NCI-H1417 (cell line): ENCODE data around the gene NEK11.
"Not testable (repeated sequence)": the region's sequence is repeated elsewhere in the genome, so short reads cannot be mapped to it uniquely, and the experiment has no call there.

Experiments used
- DNase-seq, 3 experiments: peaks; one replicate each; lab custom pipeline; 2025; lab: John Stamatoyannopoulos, UW

The NEK11 gene

GRCh38 chr3:131357275-131357674 lies 330.6 kb downstream of the NEK11 start:
- DNase-seq = no peak

DNA sequence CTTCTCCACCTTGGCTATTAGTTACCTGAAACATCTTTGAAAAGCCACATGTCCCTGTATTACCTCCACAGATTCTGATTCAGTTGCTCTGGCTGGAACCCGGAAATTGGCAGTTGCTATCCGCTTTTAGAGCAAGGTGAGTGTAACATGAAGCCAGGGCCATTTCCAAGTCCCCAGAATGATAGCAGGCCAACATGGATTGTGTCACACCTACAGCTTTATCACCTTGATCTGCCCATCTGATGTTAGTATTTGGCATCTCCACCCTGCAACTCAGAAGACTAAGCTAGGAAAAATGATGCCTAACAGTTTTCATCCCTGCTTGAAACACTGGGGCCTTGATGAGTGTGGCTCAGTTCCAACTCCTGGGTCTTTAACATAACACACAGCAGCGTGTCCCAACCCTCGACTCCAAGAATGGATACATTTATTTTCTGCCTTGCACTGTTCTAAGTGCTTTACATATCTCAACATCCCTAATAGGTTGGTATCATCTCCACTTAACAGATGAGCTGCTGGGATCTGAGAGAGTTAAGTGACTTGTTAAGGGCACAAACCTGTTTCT lies 333.6 kb downstream of the NEK11 start:
- no peak for DNase-seq

DNA sequence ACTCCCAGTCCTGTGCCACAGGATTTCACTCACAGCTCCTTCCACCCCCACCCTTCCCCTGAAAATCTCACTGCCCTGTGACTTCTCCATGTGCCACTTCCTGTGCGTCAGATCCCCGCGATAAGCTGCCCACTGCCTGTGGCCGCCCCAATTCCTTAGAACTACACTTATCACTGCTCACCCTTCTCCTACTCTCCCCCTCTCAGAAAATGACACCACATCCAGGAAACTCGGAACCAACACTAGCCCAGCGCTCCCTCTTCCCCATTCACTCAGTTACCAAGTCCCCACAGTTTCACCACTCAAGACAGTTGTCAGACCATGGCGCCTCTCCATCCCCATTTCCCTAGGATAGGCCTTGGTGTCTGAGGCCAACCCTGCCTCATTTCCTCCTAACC lies 334.4 kb downstream of the NEK11 start:
- DNase-seq = not testable (repeated sequence)

DNA sequence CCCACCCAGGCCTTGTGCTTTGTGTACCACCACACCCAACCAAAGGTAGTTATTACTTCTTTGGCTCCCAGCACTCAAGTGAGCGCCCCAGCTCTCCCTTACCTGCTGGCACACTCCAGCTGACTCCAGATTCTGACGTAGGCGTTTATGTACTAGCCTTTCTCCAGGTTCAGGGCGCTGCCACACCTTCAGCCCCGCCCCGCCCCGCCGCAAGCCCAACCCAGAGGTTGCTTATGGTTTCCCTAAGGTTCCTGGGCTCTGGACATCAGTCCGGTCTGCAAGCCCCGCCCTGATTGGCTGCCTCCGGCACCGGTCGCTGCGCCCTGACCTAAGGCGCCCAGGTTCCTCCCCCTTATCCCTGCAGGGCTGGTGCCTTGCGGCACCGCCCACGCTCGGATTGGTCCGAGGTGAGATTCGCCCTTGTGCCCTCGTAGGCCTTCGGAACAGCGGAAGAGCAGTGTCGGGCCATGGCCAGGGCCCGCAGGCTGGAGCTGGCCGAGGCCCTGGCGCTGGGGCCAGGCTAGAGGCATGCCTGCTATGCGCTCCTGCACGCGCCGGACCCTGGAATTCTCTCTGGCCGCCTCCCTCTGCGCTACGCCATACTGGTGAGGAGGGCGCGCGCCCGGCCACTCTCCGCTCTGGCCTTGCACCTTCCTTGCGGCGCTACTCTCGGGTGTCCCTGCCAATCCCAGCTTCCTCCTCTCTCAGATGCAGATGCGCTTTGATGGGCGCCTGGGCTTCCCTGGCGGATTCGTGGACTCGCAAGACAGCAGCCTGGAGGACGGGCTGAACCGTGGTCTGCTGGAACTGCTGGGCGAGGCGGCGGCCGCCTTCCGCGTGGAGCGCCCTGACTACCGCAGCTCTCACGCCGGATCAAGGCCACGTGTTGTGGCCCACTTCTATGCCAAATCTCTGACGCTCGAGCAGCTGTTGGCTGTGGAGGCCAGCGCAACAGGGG lies 335.1 kb downstream of the NEK11 start:
- peak; percentile 49 to 89 (median 88) for DNase-seq

DNA sequence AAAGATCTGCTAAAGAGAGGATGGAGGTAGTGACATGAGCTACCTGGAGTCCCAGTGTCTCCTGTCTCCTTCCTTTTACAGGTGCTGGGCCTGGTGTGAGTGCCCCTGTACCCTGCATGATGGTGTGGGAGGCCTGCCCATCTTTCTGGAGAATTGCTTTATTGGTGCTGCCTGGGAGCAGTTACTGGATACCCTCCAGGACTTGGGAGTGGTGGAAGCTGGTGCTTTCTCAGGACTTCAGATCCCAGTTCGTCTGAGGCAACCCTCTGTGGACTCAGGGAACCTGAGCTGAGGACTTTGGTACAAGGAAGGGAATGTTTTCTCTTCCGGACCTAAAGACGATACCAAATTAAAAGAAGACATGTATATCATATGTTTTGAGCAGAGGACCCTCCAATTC lies 336.6 kb downstream of the NEK11 start:
- DNase-seq = no peak

GRCh38 chr3:131370935-131371687 lies 344.4 kb downstream of the NEK11 start:
- no peak for DNase-seq

GRCh38 chr3:131371688-131372066 lies 345.0 kb downstream of the NEK11 start:
- no peak for DNase-seq

GRCh38 chr3:131374741-131375140 lies 348.1 kb downstream of the NEK11 start:
- no peak for DNase-seq

GRCh38 chr3:131380821-131381444 lies 354.3 kb downstream of the NEK11 start:
- not testable (repeated sequence) for DNase-seq

GRCh38 chr3:131381445-131382291 lies 355.0 kb downstream of the NEK11 start, which contains the start of gene NUDT16:
Gene NUDT16, plus strand, starts transcription at chr3:131381774. Its CDS starts 31 bp downstream, at chr3:131381805.
- DNase-seq = peak; percentile 97 to 99 (median 98)

DNA sequence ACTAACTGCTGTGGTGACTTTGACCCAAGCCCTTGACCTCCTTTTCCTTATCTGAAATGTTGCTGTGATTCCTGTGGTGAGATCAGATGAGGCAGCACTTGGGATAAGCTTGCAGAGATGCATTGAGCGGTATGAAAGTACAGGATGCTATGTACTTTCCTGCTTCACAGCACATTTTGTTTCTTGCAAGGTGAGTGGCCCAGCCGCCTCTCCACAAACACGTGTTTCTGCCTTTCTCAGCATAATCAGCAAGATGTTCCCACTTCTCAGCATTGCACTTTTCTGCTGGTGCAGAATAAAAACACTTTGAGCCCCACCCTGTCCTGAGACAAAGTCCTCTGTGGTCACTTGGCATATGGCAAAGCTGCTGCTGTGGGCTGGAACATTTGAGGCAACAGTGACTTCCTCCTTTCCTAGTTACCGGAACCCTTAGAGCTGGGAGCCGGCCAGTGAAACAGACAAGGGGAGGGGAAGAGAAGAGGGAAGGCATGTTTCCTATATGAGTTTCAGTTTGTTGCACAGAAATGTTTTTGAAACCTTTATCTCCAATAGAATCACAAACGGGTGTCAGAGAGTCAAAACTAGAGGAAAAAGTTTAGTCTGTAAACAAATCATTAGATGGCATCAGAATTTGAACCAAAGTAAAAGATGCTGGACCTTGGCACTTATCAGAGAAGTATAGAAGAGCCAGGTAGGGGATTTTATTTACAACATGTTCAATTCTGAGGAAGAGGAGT lies 359.9 kb downstream of the NEK11 start:
- DNase-seq = no peak

GRCh38 chr3:131387796-131388489 lies 361.3 kb downstream of the NEK11 start:
- DNase-seq = no peak

DNA sequence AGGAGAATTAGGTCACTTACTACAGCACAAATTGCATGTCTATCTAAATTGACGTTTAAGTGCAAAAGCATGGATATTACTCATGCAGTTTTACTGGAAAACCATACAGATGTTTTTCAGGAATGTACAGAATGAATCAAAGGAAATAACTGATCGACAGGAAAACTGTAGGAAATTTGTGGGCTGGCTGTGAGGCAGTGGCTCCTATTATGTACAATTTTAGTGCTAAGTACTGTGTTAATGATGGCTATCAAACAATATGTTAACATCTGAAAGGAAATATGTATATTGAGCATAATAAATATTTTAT lies 361.8 kb downstream of the NEK11 start:
- no peak for DNase-seq

GRCh38 chr3:131390331-131390730 lies 363.7 kb downstream of the NEK11 start:
- DNase-seq = no peak

GRCh38 chr3:131393051-131393450 lies 366.4 kb downstream of the NEK11 start:
- DNase-seq = no peak

DNA sequence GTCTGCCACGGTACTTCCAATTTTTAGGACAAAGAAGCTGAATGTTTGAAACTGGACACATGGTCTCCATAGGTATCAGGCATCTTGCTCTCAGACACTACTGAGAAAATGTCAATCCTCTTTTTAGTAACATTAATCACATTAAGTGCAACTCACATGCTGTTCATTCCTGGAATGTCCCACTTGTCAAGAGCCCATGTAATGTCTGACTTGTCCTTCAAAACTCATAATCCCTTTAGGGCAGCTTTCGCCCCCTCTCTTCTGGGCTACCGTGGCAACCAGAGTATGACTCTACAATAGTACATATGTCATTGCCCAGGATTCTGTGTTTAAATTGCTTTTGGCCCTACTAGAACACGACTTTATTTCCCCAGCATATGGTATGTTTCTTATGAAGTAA lies 367.2 kb downstream of the NEK11 start:
- DNase-seq = no peak

DNA sequence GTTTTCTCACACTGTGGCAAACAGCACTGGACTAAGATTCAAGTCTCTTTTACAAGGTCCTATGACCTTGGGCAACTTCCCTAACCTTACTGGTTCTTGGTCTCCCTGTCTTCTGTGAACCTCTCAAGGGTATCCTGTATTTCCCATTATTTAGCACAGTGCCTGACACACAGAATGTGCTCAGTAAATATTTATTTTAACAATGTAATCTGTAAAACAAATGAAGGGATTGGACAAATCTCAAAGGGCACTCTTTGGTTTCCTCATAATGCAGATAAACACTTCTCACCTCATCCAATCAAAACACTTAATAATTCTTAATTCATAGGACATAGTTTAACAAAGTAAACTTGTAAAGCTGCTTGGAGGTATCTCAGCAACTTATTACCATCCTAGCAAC lies 367.7 kb downstream of the NEK11 start:
- no peak for DNase-seq

GRCh38 chr3:131396170-131396569 lies 369.5 kb downstream of the NEK11 start:
- DNase-seq = no peak

DNA sequence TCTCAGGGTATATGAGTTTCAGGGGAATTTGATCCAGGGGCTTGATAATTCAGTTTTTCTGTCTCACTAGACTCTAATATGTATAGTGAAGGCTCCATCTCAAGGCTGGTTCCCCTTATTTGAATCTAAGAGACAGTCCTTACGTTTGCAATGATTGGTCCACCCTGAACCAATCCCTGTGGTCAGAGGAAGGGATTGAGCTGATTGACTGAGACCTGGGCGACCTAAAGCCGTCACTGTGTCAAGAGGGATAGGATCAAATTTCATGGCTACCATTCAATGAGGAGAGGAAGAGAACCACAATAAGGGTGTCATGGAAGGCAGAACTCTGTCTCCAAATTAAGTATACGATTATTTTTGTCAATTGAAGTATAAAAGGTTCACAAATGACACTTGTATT lies 371.2 kb downstream of the NEK11 start:
- no peak for DNase-seq
